Tibial nerve (tissue), 4 donors: ENCODE data around the gene PHF3. TPM values are rescaled to one million over a fixed set of nuclear protein-coding genes. Genes with fewer than 3 reads are reported as not detected.
A peak's percentile ranks its signal among the peaks of the same experiment; 100 is the strongest.

ENCODE experiments used
- DNase-seq, 2 donors: peaks; one replicate each; pipeline ENCODE4 v3.0.0-alpha.2; 2019; ENCODE audit warnings: low spot score in 2 of 2
- H3K27ac ChIP-seq, 4 donors: fragments of 200-600 bp; sonication (generic) in 3 of 4; one replicate each; pipeline ENCODE4 v1.5.1; 2017 to 2019; ENCODE audit warnings: mild to moderate bottlenecking in 1 of 4
- H3K27me3 ChIP-seq, 2 donors: fragments of 200-600 bp; sonication (generic) in 1 of 2; one replicate each; pipeline versions ENCODE4 v1.5.1 to v1.6.0; 2017 to 2019
- H3K36me3 ChIP-seq, 3 donors: fragments of 200-600 bp; sonication (generic); one replicate each; pipeline ENCODE4 v1.5.1; 2018 to 2019
- H3K4me1 ChIP-seq, 4 donors: fragments of 200-600 bp; sonication (generic) in 3 of 4; one replicate each; pipeline ENCODE4 v1.5.1; 2017 to 2019
- H3K4me3 ChIP-seq, 4 donors: fragments of 200-600 bp; sonication (generic) in 3 of 4; one replicate each; pipeline ENCODE4 v1.5.1; 2017 to 2019; ENCODE audit warnings: mild to moderate bottlenecking in 1 of 4, moderate library complexity in 1 of 4
- H3K9me3 ChIP-seq, 4 donors: fragments of 200-600 bp; sonication (generic) in 3 of 4; one replicate each; pipeline ENCODE4 v1.5.1; 2017 to 2019
- CTCF ChIP-seq, 5 experiments: fragments of 200-600 bp in 3 of 5; fragments of 450-650 bp in 2 of 5; sonication (generic) in 3 of 5; IDR thresholded peaks; one replicate each; pipeline ENCODE4 v1.5.1; 2016 to 2019; ENCODE audit warnings: antibody characterized with exemption in 5 of 5, mild to moderate bottlenecking in 3 of 5, moderate library complexity in 2 of 5
- EP300 ChIP-seq, 2 donors: sonication (generic); formaldehyde crosslinking; IDR thresholded peaks; one replicate each; pipeline ENCODE4 v1.6.1; 2017; ENCODE audit warnings: antibody characterized with exemption in 2 of 2, mild to moderate bottlenecking in 1 of 2
- POLR2A ChIP-seq, 2 donors: fragments of 450-650 bp; IDR thresholded peaks; one replicate each; pipeline ENCODE4 v1.6.1; 2017; ENCODE audit warnings: antibody characterized with exemption in 2 of 2, mild to moderate bottlenecking in 2 of 2, moderate library complexity in 2 of 2
- WGBS, 2 donors: methylation state at CpG; one replicate each; pipeline ENCODE4 v1.1.5; 2018; 5-methylcytosine and 5-hydroxymethylcytosine counted together
- total RNA-seq, 4 donors: library from RNA; depleted of rRNA; stranded (reverse); fragments of >200 nt; gene quantifications; one replicate each; pipeline ENCODE4 v1.1.0, GENCODE V29; 2016

PHF3 gene
- total RNA-seq, 4 donors from 2014 or later, result 59.1 to 75.3 (median 69.9) TPM

DNA sequence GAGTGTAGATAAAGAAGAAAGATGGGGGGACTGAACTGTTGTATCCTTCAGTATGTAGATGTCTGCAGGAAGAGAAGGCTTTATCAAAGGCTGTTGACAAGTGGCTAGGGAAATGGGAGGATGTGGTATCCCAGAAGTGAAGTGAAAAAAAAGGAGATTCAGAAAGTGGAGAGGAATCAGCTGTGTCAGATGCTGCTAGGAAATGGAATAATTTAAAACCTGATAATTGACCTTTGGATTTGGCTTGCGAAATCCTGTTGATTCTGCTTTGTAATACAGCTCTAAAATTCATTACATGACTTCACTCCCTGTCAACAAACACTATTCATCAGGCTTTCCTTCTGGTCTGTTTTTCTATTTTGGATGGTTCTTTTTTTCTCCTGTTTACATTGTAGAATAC lies 41.7 kb downstream of the PHF3 start:
- Histone ChIP-seq H3K36me3 (peaks cover 0 to 11% (median 0%) of the 10 kb centered on the region in 3 donors), H3K27me3 (no peaks in the 10 kb centered on the region), H3K9me3 (no peaks in the 10 kb centered on the region), H3K4me3 (no peak overlapping the region), H3K27ac (peak overlapping the region in 3 of 4 donors; percentile 5 to 58 (median 32)), H3K4me1 (peaks cover 0 to 80% (median 14%) of the 10 kb centered on the region in 4 donors)
- no peak for DNase-seq
- WGBS, 2 donors, result 14 to 33% methylated on average over 1 of the region's 1 CpG
- TF ChIP-seq EP300 (IDR thresholded peaks at IDR 0.05) (no peak), POLR2A (IDR thresholded peaks at IDR 0.05) (no peak), CTCF (IDR thresholded peaks at IDR 0.05) (no peak)

DNA sequence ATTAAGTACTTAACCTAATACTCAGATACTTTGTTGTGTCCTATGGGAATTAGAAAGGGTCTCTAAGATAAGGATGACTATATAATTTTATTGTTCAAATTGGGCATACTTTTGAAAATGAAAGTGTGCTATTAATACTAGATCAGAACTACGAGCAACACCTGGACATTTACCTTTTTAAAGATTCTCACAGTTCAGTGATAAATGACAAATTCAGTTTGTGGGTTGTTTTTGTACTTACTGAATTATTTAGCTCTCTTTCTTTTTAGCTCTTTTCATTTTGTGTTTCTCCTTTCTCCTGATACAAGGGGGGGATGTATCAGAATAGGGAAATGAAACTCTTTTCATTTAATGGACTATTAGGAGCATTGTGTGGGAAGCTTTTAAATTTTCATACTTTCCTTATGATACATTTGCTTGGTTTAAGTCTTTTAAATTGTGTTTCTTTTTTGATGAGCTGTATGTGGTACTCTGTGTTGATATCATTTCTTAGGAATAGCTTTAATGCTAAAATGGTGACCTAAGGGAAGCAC lies 47.5 kb downstream of the PHF3 start:
- Histone ChIP-seq H3K4me3 (no peak overlapping the region), H3K27ac (no peak overlapping the region), H3K36me3 (peaks cover 0 to 33% (median 0%) of the 10 kb centered on the region in 3 donors), H3K27me3 (no peaks in the 10 kb centered on the region), H3K4me1 (peaks cover 0 to 49% (median 5%) of the 10 kb centered on the region in 4 donors), H3K9me3 (no peaks in the 10 kb centered on the region)
- no peak for DNase-seq
- 76 to 92% methylated on average over 1 of the region's 1 CpG for whole genome bisulfite sequencing, 2 donors
- no peak for TF ChIP-seq EP300 (IDR thresholded peaks at IDR 0.05)
- no peak for TF ChIP-seq POLR2A (IDR thresholded peaks at IDR 0.05)
- no peak for TF ChIP-seq CTCF (IDR thresholded peaks at IDR 0.05)

DNA sequence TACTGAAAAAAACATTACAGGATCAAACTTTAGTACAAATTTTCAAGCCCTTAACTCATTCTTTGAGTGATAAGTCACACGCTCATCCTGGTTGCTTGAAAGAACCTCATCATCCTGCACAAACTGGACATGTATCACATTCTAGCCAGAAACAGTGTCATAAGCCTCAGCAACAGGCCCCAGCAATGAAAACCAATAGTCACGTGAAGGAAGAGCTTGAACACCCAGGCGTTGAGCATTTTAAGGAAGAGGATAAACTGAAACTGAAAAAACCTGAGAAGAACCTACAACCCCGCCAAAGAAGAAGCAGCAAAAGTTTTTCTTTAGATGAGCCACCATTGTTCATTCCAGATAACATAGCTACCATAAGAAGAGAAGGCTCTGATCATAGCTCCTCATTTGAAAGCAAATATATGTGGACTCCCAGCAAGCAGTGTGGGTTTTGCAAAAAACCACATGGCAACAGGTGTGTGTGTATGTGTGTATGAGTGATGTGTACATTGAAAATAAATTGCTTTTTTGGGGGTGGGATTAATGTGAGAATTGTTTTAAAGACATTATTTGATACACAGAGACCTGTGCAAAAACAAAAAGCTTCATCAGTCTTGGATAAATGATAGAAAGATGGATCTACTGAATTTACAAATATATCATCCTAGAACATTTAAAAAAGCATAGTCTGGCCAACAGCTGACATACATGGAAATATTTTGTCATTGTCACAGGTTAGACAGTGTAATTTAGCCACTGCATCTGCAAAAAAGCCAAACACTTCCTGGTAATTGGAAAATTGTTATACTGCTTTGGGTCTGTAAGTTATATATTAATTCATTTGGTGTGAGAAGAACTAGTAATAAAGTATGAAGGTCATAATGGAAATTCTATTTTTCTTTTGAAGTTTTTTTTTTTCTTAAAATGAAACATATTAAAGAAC lies 50.1 kb downstream of the PHF3 start:
- TF ChIP-seq CTCF (IDR thresholded peaks at IDR 0.05), result no peak
- TF ChIP-seq POLR2A (IDR thresholded peaks at IDR 0.05), result no peak
- TF ChIP-seq EP300 (IDR thresholded peaks at IDR 0.05), result no peak
- peaks cover 0 to 49% (median 3%) of the 10 kb centered on the region in 4 donors for H3K4me1 ChIP-seq
- no peak for DNase-seq
- H3K27me3 ChIP-seq, result no peaks in the 10 kb centered on the region
- H3K4me3 ChIP-seq, result no peak overlapping the region
- H3K27ac ChIP-seq, result no peak overlapping the region
- H3K9me3 ChIP-seq, result no peaks in the 10 kb centered on the region
- WGBS, 2 donors, result 81 to 82% methylated on average over 4 of the region's 4 CpGs
- H3K36me3 ChIP-seq, result peaks cover 0 to 28% (median 0%) of the 10 kb centered on the region in 3 donors

- H3K4me1 ChIP-seq, result peaks cover 0 to 25% (median 3%) of the 10 kb centered on the region in 4 donors
- DNase-seq, result no peak
- no peaks in the 10 kb centered on the region for H3K9me3 ChIP-seq
- no peak for TF ChIP-seq CTCF (IDR thresholded peaks at IDR 0.05)
- TF ChIP-seq EP300 (IDR thresholded peaks at IDR 0.05), result no peak
- H3K27me3 ChIP-seq, result no peaks in the 10 kb centered on the region
- 58 to 66% methylated on average over 2 of the region's 2 CpGs for WGBS, 2 donors
- H3K36me3 ChIP-seq, result peaks cover 0 to 20% (median 0%) of the 10 kb centered on the region in 3 donors
- H3K4me3 ChIP-seq, result no peak overlapping the region
- H3K27ac ChIP-seq, result no peak overlapping the region
Observed at GRCh38 chr6:63689421-63689820, 53.8 kb downstream of the PHF3 start.

DNA sequence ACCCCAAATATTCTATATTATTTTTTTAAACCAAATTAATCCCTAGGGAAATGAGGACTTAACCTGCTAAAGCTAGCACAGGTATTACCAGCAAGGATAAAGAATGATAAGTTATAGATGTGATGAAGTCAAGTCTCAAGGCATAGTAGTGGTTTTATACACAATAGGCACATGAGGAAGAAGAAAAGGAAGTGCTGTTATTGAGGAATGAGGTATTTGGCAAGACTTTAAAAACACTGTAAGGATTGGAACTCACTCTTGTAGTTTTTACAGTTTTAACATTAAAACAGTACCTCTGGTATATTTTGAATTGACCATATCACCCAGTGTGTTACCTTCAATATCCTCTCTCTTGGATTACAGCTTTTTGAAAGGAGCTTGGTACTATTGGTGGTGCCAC lies 54.6 kb downstream of the PHF3 start:
- TF ChIP-seq CTCF (IDR thresholded peaks at IDR 0.05) (no peak), EP300 (IDR thresholded peaks at IDR 0.05) (no peak), POLR2A (IDR thresholded peaks at IDR 0.05) (no peak)
- Histone ChIP-seq H3K4me1 (peaks cover 0 to 25% (median 3%) of the 10 kb centered on the region in 4 donors), H3K4me3 (no peak overlapping the region), H3K36me3 (peaks cover 0 to 16% (median 0%) of the 10 kb centered on the region in 3 donors), H3K27ac (no peak overlapping the region), H3K27me3 (no peaks in the 10 kb centered on the region), H3K9me3 (no peaks in the 10 kb centered on the region)
- no peak for DNase-seq
